HG03103 (cell line): ENCODE data around the gene PANK4.
A peak's percentile ranks its signal among the peaks of the same experiment; 100 is the strongest.

Source experiments
- ATAC-seq: cut with Tn5 transposase; IDR thresholded peaks from one replicate; pipeline ENCODE4 v1.9.1; 2021; ENCODE audit warnings: low read depth; ENCODE audit not compliant: unreplicated experiment

Gene PANK4

GRCh38 chr1:2532485-2533160, 6.2 kb upstream of the PANK4 start:
- ATAC-seq = no peak

- ATAC-seq = no peak
Observed at GRCh38 chr1:2530513-2531361, 4.3 kb upstream of the PANK4 start.

DNA sequence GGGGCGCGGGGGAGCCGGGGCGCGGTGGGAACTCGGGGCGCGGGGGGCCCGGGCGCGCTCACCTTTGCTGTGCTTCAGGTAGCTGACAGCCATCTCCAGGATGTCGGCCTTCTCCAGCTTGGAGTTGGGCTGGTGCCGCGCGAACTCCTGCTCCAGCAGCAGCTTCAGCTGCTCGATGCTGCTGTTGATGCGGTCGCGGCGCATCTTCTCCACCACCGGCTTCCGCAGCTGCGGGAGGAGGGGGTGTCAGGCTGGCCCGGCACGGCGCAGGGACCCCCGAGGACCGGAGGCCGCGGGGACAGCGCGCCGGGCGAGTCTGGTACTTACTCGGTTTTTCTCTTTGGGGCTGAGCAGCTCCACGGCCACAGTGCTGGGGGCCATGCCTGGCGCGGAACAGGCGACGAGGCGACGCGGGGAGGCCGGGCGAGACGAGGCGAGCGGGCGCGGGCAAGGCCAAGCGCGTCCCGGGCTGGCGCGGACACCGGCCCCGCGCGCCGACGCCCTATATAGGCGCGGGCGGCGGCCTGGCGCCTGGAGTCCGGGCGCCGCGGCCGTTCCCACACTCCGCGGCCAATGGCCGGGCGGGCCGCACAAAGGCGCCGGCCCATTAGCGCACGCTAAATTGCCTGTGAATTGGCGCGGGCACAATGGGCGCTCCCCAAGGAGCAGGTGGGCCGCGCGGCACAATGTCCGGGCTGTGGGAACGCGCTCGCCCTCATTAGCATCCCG, 3.6 kb upstream of the PANK4 start, which contains the start of gene HES5:
HES5 (minus strand) TSS at position 480 of the 729 bp plus-strand sequence; CDS start at position 381, 99 bp downstream.
- ATAC-seq = no peak

DNA sequence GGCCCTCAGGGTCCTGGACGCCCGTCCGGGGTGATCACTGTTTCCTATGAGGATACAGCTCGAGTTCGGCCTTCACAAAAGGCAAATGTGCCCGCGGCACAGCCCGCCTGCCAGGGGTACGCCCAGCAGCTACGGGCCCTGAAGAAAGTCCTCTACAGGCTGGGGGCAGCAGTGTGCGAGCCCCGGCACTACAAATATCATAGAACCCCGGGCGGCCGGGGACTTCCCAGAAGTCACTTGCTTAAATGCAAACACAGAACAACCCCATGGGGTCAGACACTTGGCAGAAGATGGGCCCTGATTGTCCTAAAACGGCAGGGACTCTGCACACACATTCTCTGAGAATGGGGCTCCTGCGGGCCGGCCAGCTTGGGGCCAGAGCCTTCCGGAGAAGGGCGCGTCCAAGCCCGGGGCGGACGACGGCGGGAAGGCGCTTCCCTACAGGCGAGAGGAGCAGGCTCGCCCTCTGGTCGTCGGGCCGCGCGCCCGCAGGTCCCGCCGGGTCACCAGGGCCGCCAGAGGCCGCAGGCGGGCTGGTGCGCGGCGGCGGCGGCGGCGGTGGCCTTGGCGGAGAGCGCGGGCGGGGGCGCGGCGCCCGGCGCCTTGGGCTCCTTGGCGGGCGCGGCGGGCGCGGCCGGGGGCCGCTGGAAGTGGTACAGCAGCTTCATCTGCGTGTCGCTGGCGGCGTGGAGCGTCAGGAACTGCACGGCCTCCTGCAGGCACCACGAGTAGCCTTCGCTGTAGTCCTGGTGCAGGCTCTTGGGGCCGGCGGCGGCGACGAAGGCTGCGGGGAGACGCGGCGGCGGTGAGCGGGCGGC, 2.8 kb upstream of the PANK4 start:
- no peak for ATAC-seq

DNA sequence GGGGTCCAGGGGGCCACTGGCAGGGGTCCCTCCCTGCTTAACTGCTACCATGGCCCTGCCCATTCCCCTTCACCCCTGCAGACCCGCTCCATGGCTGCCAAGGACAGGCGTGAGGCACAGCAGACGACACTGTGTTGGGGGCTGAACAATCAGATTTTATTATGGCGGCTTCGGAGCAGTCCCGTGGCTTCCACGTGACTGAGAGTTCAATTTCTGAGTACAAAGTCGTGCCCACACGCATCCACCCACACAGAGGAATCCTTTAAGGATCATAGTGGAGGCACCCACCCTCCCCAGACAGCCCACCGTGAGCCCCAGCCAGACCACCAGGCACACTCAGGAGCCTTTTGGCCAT, 2.2 kb upstream of the PANK4 start:
- no peak for ATAC-seq

GRCh38 chr1:2528016-2528415, 1.6 kb upstream of the PANK4 start:
- ATAC-seq = no peak

DNA sequence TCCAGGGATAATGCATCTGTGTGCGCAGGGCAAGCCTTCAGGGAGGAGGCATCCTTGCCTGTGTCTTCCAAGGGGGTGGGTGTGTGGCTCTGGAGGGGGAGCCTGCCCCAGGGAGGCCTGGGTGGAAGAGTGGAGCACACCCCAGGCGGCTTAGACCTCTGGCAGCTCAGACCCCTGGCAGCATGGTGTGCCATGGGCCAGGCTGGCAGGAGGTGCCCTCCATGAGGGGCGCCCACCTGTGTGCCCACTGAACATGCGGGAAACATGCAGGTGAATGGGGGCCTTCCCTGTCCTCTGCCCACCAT, 1.1 kb upstream of the PANK4 start:
- no peak for ATAC-seq

DNA sequence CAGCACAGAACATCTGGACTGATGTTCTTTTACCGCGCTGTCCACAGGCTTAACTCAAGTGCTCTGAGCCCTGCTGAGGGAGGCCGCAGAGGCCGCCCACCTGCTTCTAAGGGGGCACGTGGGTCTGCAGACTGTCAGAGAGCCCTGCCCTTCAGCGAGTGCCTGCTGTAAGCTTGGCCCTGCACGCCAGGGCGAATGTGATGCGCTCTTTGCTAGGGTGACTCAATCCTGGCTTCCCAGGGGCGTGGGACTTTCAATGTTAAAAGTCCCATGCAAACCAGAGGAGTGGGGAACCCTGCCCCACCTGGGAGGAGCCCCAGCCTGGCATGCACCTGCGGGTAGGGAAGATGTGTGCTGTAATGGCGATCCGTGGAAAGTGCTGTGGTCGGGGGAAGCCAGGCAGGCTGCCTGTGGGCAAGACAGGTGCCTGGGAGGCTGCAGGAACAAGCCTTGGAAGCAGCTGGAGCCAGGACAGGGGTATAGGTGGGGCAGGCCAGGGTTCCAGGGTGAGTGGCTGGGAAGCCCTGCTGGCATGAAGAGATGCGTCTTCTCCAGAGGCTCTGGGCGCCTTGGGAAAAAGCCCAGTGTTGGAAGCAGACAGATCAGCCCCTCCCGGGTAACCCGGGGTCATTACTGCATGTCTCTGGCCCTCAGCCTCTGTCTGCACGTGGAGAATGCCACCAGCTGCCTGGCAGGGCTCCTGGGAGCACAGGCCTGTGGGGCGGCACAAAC, 594 bp upstream of the PANK4 start:
- ATAC-seq = peak; percentile 27

DNA sequence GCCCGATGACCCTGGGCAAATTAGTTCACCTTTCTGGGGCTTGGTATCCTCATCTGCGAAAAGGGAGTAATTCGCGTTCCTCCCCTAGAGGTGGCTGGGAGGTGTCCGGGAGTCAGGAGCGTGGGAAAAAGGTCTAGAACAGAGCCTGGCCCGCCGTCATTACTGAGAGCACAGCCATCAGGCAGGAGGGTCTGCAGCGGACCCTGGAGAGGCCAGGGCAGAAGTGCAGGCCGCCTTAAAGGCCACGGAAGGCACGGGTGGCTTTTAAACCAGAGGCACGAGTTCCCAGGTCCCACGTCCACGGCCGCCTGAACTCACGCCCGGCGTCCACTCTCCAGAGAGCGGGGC, 850 bp downstream of the PANK4 start:
- no peak for ATAC-seq

DNA sequence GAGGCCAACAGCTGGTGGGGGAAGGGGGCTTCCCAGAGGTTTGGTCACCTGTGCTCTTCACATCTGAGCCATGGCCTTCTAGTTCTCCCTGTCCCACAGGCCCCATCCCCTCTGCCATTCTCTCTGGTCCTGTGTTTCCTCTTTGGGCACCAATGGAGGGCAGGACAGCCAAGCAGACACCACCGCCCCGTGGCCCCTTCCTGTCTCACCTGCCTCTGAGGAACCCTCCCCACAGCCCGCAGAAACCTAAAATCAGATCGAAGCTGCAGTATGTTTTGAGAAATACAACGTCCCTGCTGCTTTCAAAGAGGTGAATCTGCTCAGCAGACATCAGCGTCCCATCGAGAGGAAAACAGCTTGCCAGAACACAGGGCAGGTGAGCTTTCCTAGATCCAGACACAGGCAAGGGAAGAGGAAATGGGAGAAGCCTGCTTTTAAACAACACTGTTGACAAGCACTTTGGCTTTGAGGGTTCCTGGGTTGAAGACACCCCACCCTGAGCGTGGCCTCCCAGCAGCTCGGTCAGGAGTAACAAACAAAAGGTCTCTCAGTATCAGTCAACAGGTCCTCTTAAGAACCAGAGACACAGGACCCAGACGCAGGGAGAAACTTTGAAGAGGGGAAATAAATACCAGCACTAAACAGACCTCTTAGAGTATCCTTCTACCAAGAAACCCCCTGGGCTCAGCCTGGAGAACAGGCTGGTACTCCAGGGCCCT, 2.3 kb downstream of the PANK4 start:
- no peak for ATAC-seq

DNA sequence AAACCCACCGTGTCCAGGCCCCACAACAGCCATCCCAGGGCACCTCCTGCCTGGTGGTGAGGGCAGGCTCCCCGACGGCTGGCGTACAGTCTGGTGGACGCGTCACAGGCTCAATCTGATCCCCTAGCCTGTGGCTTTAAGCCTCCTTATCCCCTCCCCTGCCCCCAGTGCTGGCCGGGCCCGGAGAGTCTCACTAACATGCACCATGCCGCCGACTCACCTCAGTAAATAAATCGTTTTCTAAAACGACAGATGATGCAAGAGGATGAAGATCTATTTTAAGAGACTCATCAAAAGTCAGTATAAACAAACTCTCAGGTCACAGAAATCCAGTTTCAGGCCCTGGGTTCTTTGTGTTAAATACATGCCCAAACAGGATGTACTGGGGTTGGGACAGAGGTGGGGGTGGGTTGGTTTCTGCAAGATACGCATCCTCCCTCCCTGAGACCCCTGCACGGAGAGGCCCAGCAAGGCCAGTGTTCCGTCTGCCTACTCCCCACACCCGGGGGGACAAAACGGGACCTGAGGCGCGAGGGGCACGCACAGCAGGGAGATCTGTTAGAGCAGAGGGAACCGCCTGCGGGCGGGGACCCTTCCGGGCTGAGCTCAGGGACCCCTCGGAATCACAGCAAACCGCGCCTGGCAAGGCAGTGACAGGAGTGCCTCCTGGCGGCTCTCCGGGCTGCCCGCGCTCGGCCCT, 3.1 kb downstream of the PANK4 start:
- no peak for ATAC-seq

- no peak for ATAC-seq
Observed at GRCh38 chr1:2522230-2522629, 4.2 kb downstream of the PANK4 start.

GRCh38 chr1:2520806-2521205, 5.6 kb downstream of the PANK4 start:
- ATAC-seq = no peak

- no peak for ATAC-seq
Observed at GRCh38 chr1:2520206-2520605, 6.2 kb downstream of the PANK4 start.

- ATAC-seq = no peak
Observed at GRCh38 chr1:2519729-2520128, 6.7 kb downstream of the PANK4 start.

GRCh38 chr1:2519029-2519685, 7.2 kb downstream of the PANK4 start:
- ATAC-seq = no peak

GRCh38 chr1:2518528-2518927, 7.9 kb downstream of the PANK4 start:
- ATAC-seq = no peak

- ATAC-seq = no peak
Observed at GRCh38 chr1:2517966-2518365, 8.4 kb downstream of the PANK4 start.
